ENCODE results near the gene SSH2. TPM values are rescaled to one million over a fixed set of nuclear protein-coding genes. Genes with fewer than 3 reads are reported as not detected.
"Not testable (repeated sequence)": the region's sequence is repeated elsewhere in the genome, so short reads cannot be mapped to it uniquely, and the experiment has no call there.

SSH2 gene
- total RNA-seq, 1 experiment from 2014 or later, result 22.9 TPM

GRCh38 chr17:29968271-29968670 is 38.2 kb upstream of the SSH2 start:
- Mint-ChIP-seq H3K36me3 (ENCODE audit: insufficient read depth, unreplicated experiment) (no peaks in the 10 kb centered on the region), H3K4me3 (ENCODE audit: low read depth, unreplicated experiment) (no peak overlapping the region), H3K27me3 (ENCODE audit: unreplicated experiment) (no peaks in the 10 kb centered on the region), H3K4me1 (ENCODE audit: low read depth, unreplicated experiment) (no peaks in the 10 kb centered on the region), H3K9me3 (ENCODE audit: low read depth, unreplicated experiment) (no peaks in the 10 kb centered on the region), H3K27ac (ENCODE audit: unreplicated experiment) (no peak overlapping the region)
- CTCF ChIA-PET, result interaction anchor here (0.5 kb wide), 1 partner anchor 278 kb away, joined by 6 read pairs; no protein-coding TSS in a partner anchor
- TF ChIP-seq CTCF (IDR thresholded peaks at IDR 0.05; ENCODE audit: unreplicated experiment), result no peak
- no TSS peak for BruUV-seq (replicated peaks)
- DNase-seq, result no peak
- intact Hi-C loops (cut with micrococcal nuclease; ENCODE audit: unreplicated experiment), result no loop called here

- no peak overlapping the region for H3K27ac Mint-ChIP-seq (ENCODE audit: unreplicated experiment)
- CTCF ChIA-PET, result interaction anchor here (0.6 to 0.7 kb wide), 3 partner anchors 81 to 322 kb away, joined by 4 to 11 read pairs (median 5); no protein-coding TSS in a partner anchor
- no peak for DNase-seq
- intact Hi-C loops (cut with micrococcal nuclease; ENCODE audit: unreplicated experiment), result no loop called here
- H3K9me3 Mint-ChIP-seq (ENCODE audit: low read depth, unreplicated experiment), result peaks cover 5% of the 10 kb centered on the region
- no peak for TF ChIP-seq CTCF (IDR thresholded peaks at IDR 0.05; ENCODE audit: unreplicated experiment)
- no peaks in the 10 kb centered on the region for H3K36me3 Mint-ChIP-seq (ENCODE audit: insufficient read depth, unreplicated experiment)
- no peak overlapping the region for H3K4me3 Mint-ChIP-seq (ENCODE audit: low read depth, unreplicated experiment)
- no peaks in the 10 kb centered on the region for H3K27me3 Mint-ChIP-seq (ENCODE audit: unreplicated experiment)
- no TSS peak for BruUV-seq (replicated peaks)
- no peaks in the 10 kb centered on the region for H3K4me1 Mint-ChIP-seq (ENCODE audit: low read depth, unreplicated experiment)
Measured at GRCh38 chr17:29962656-29963055, 32.6 kb upstream of the SSH2 start.

GRCh38 chr17:29959658-29960337 is 29.8 kb upstream of the SSH2 start:
- no peak overlapping the region for H3K27ac Mint-ChIP-seq (ENCODE audit: unreplicated experiment)
- no peak overlapping the region for H3K4me3 Mint-ChIP-seq (ENCODE audit: low read depth, unreplicated experiment)
- no peak for DNase-seq
- BruUV-seq (replicated peaks), result no TSS peak
- no peaks in the 10 kb centered on the region for H3K36me3 Mint-ChIP-seq (ENCODE audit: insufficient read depth, unreplicated experiment)
- H3K4me1 Mint-ChIP-seq (ENCODE audit: low read depth, unreplicated experiment), result no peaks in the 10 kb centered on the region
- CTCF ChIA-PET, result interaction anchor here (0.6 kb wide), 1 partner anchor 10 kb away, joined by 4 read pairs; no protein-coding TSS in a partner anchor
- no peak for TF ChIP-seq CTCF (IDR thresholded peaks at IDR 0.05; ENCODE audit: unreplicated experiment)
- intact Hi-C loops (cut with micrococcal nuclease; ENCODE audit: unreplicated experiment), result no loop called here
- H3K27me3 Mint-ChIP-seq (ENCODE audit: unreplicated experiment), result no peaks in the 10 kb centered on the region
- peaks cover 5% of the 10 kb centered on the region for H3K9me3 Mint-ChIP-seq (ENCODE audit: low read depth, unreplicated experiment)

- no peak for TF ChIP-seq CTCF (IDR thresholded peaks at IDR 0.05; ENCODE audit: unreplicated experiment)
- Mint-ChIP-seq H3K27ac (ENCODE audit: unreplicated experiment) (no peak overlapping the region), H3K36me3 (ENCODE audit: insufficient read depth, unreplicated experiment) (no peaks in the 10 kb centered on the region), H3K27me3 (ENCODE audit: unreplicated experiment) (no peaks in the 10 kb centered on the region), H3K4me3 (ENCODE audit: low read depth, unreplicated experiment) (no peak overlapping the region), H3K4me1 (ENCODE audit: low read depth, unreplicated experiment) (no peaks in the 10 kb centered on the region), H3K9me3 (ENCODE audit: low read depth, unreplicated experiment) (peaks cover 5% of the 10 kb centered on the region)
- no TSS peak for BruUV-seq (replicated peaks)
- CTCF ChIA-PET, result interaction anchor here (0.6 kb wide), 1 partner anchor 9 kb away, joined by 4 read pairs; no protein-coding TSS in a partner anchor
- no peak for DNase-seq
- intact Hi-C loops (cut with micrococcal nuclease; ENCODE audit: unreplicated experiment), result no loop called here
Measured at GRCh38 chr17:29958947-29959657, 29.1 kb upstream of the SSH2 start.

- H3K27ac Mint-ChIP-seq (ENCODE audit: unreplicated experiment); CTCF ChIA-PET; DNase-seq; H3K36me3 Mint-ChIP-seq (ENCODE audit: insufficient read depth, unreplicated experiment); BruUV-seq (replicated peaks); H3K4me3 Mint-ChIP-seq (ENCODE audit: low read depth, unreplicated experiment); H3K27me3 Mint-ChIP-seq (ENCODE audit: unreplicated experiment); H3K9me3 Mint-ChIP-seq (ENCODE audit: low read depth, unreplicated experiment); H3K4me1 Mint-ChIP-seq (ENCODE audit: low read depth, unreplicated experiment); intact Hi-C loops (cut with micrococcal nuclease; ENCODE audit: unreplicated experiment): not testable (repeated sequence)
Measured at GRCh38 chr17:29957488-29957887, 27.5 kb upstream of the SSH2 start.

Measured in Calu3 (cell line).